ENCODE results near the gene CCR5.

CCR5 gene

DNA sequence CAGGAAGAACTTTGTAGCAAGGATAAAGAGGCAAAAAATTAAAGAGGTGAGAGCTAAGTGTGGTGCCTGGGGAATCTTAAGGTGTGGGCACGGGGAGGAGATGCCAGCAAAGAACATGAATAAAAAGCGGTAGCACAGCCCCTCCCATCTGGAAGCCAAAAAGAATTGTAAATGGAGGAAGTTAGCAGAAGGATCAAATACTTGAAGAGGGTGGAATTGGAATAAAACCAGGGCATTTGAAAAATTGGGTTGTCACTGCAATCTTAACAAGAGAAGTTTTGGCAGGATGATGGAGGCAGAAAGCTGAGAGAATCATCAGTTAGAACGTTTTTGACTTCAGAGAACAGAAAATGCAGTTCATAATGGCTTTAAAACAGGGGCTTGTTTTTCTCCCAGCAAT lies 14.5 kb upstream of the CCR5 start:
- Histone ChIP-seq H4K20me1 (ENCODE audit: insufficient read depth, low read length) (no peaks in the 10 kb centered on the region), H3K9ac (ENCODE audit: low read length) (no peak overlapping the region), H3F3A (ENCODE audit: insufficient read depth, low read length) (peaks cover 12% of the 10 kb centered on the region), H3K27me3 (replicated peaks; ENCODE audit: insufficient read depth, low read length) (no peaks in the 10 kb centered on the region), H3K4me2 (ENCODE audit: low read depth, low read length) (no peak overlapping the region), H2AFZ (ENCODE audit: low read length) (no peak overlapping the region), H3K4me1 (ENCODE audit: low read length) (peaks cover 61% of the 10 kb centered on the region), H3K4me3 (ENCODE audit: low read length) (no peak overlapping the region), H3K36me3 (replicated peaks; ENCODE audit: insufficient read depth, low read length) (no peaks in the 10 kb centered on the region), H3K27ac (ENCODE audit: low read length) (no peak overlapping the region), H3K79me2 (ENCODE audit: low read length) (peaks cover 17% of the 10 kb centered on the region; the same call in 1 of the 2 replicates), H3K9me3 (replicated peaks; ENCODE audit: insufficient read depth, low read length) (no peaks in the 10 kb centered on the region), H3K9me2 (replicated peaks; ENCODE audit: insufficient read depth, low read length) (no peaks in the 10 kb centered on the region)
- no peak for DNase-seq
- TF ChIP-seq, protein P1, sequence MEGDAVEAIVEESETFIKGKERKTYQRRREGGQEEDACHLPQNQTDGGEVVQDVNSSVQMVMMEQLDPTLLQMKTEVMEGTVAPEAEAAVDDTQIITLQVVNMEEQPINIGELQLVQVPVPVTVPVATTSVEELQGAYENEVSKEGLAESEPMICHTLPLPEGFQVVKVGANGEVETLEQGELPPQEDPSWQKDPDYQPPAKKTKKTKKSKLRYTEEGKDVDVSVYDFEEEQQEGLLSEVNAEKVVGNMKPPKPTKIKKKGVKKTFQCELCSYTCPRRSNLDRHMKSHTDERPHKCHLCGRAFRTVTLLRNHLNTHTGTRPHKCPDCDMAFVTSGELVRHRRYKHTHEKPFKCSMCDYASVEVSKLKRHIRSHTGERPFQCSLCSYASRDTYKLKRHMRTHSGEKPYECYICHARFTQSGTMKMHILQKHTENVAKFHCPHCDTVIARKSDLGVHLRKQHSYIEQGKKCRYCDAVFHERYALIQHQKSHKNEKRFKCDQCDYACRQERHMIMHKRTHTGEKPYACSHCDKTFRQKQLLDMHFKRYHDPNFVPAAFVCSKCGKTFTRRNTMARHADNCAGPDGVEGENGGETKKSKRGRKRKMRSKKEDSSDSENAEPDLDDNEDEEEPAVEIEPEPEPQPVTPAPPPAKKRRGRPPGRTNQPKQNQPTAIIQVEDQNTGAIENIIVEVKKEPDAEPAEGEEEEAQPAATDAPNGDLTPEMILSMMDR (IDR thresholded peaks at IDR 0.05; ENCODE audit: low read length), result no peak
- TF ChIP-seq EZH2 (optimal IDR thresholded peaks at IDR 0.05; ENCODE audit: low read depth, low read length), result no peak
- no peak for TF ChIP-seq EZH2phosphoT487 (IDR thresholded peaks at IDR 0.05; ENCODE audit: low read length)

DNA sequence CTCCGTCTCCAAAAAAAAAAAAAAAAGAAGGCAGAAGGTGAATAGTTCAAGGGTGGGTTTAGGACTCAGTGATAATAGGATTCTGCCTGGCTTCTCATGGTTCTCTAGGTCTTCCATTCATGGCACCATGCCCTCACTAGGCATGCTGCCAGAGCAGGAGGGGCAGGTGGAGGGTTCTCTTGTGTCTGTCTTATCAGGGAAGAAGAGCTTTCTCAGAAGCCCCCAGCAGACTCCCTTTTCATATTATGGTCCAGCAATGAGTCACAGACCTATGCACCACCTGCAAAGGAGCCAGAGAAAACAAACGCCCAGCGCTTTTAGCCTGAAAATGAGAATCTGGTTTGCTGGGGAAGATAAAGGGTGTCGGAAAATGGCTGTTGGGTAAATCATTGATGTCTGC lies 13.8 kb upstream of the CCR5 start:
- H3K4me2 ChIP-seq (ENCODE audit: low read depth, low read length), result no peak overlapping the region
- no peak overlapping the region for H3K9ac ChIP-seq (ENCODE audit: low read length)
- H3K9me2 ChIP-seq (replicated peaks; ENCODE audit: insufficient read depth, low read length), result no peaks in the 10 kb centered on the region
- peaks cover 61% of the 10 kb centered on the region for H3K4me1 ChIP-seq (ENCODE audit: low read length)
- no peaks in the 10 kb centered on the region for H3K27me3 ChIP-seq (replicated peaks; ENCODE audit: insufficient read depth, low read length)
- H3K9me3 ChIP-seq (replicated peaks; ENCODE audit: insufficient read depth, low read length), result no peaks in the 10 kb centered on the region
- H3F3A ChIP-seq (ENCODE audit: insufficient read depth, low read length), result 0 out of 2 replicates have a peak, but pooled peaks cover 5% of the 10 kb centered on the region
- peaks cover 17% of the 10 kb centered on the region; the same call in 1 of the 2 replicates for H3K79me2 ChIP-seq (ENCODE audit: low read length)
- DNase-seq, result no peak
- no peaks in the 10 kb centered on the region for H4K20me1 ChIP-seq (ENCODE audit: insufficient read depth, low read length)
- H3K4me3 ChIP-seq (ENCODE audit: low read length), result no peak overlapping the region
- H3K27ac ChIP-seq (ENCODE audit: low read length), result no peak overlapping the region
- TF ChIP-seq, protein P1 (IDR thresholded peaks at IDR 0.05; ENCODE audit: low read length), result no peak
- TF ChIP-seq EZH2phosphoT487 (IDR thresholded peaks at IDR 0.05; ENCODE audit: low read length), result no peak
- no peak for TF ChIP-seq EZH2 (optimal IDR thresholded peaks at IDR 0.05; ENCODE audit: low read depth, low read length)
- no peak overlapping the region for H2AFZ ChIP-seq (ENCODE audit: low read length)
- H3K36me3 ChIP-seq (replicated peaks; ENCODE audit: insufficient read depth, low read length), result no peaks in the 10 kb centered on the region

DNA sequence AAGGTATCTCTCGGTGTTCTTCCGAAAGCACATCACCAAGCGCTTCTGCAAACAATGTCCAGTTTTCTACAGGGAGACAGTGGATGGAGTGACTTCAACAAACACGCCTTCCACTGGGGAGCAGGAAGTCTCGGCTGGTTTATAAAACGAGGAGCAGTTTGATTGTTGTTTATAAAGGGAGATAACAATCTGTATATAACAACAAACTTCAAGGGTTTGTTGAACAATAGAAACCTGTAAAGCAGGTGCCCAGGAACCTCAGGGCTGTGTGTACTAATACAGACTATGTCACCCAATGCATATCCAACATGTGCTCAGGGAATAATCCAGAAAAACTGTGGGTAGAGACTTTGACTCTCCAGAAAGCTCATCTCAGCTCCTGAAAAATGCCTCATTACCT lies 12.3 kb upstream of the CCR5 start:
- DNase-seq, result no peak
- H3K4me3 ChIP-seq (ENCODE audit: low read length), result no peak overlapping the region
- no peak overlapping the region for H2AFZ ChIP-seq (ENCODE audit: low read length)
- H3K4me2 ChIP-seq (ENCODE audit: low read depth, low read length), result no peak overlapping the region
- H3K27me3 ChIP-seq (replicated peaks; ENCODE audit: insufficient read depth, low read length), result no peaks in the 10 kb centered on the region
- H3K79me2 ChIP-seq (ENCODE audit: low read length), result peaks cover 17% of the 10 kb centered on the region; the same call in 1 of the 2 replicates
- H4K20me1 ChIP-seq (ENCODE audit: insufficient read depth, low read length), result no peaks in the 10 kb centered on the region
- H3K9me2 ChIP-seq (replicated peaks; ENCODE audit: insufficient read depth, low read length), result no peaks in the 10 kb centered on the region
- TF ChIP-seq EZH2phosphoT487 (IDR thresholded peaks at IDR 0.05; ENCODE audit: low read length), result no peak
- no peak for TF ChIP-seq EZH2 (optimal IDR thresholded peaks at IDR 0.05; ENCODE audit: low read depth, low read length)
- TF ChIP-seq, protein P1 (IDR thresholded peaks at IDR 0.05; ENCODE audit: low read length), result no peak
- H3K9ac ChIP-seq (ENCODE audit: low read length), result no peak overlapping the region
- 0 out of 2 replicates have a peak, but pooled peaks cover 3% of the 10 kb centered on the region for H3F3A ChIP-seq (ENCODE audit: insufficient read depth, low read length)
- H3K36me3 ChIP-seq (replicated peaks; ENCODE audit: insufficient read depth, low read length), result no peaks in the 10 kb centered on the region
- no peaks in the 10 kb centered on the region for H3K9me3 ChIP-seq (replicated peaks; ENCODE audit: insufficient read depth, low read length)
- peaks cover 50% of the 10 kb centered on the region for H3K4me1 ChIP-seq (ENCODE audit: low read length)
- H3K27ac ChIP-seq (ENCODE audit: low read length), result no peak overlapping the region

Data from MM.1S (cell line).